Panc1 (cell line): Measurements from ENCODE around the gene PEX3.

Experiments used
- SIN3A ChIP-seq: IDR thresholded peaks from 2 replicates; pipeline ENCODE4 v1.6.1; 2012; ENCODE audit warnings: low read depth, mild to moderate bottlenecking, low read length, moderate library complexity, borderline replicate concordance; ENCODE audit not compliant: insufficient read depth
- TF ChIP-seq, protein P1 (sequence below): fragments of 450-650 bp; IDR thresholded peaks from 2 replicates; pipeline ENCODE4 v1.5.1; 2017; ENCODE audit warnings: mild to moderate bottlenecking
- TF ChIP-seq, protein P2 (sequence below), 2 experiments: IDR thresholded peaks; 2 replicates each; pipeline ENCODE4 v1.6.1; 2011 to 2012; ENCODE audit warnings: low read depth in 2 of 2, control low read depth in 1 of 2, low read length in 1 of 2, mild to moderate bottlenecking in 1 of 2, moderate library complexity in 1 of 2; ENCODE audit not compliant: insufficient read depth in 1 of 2

DNA sequence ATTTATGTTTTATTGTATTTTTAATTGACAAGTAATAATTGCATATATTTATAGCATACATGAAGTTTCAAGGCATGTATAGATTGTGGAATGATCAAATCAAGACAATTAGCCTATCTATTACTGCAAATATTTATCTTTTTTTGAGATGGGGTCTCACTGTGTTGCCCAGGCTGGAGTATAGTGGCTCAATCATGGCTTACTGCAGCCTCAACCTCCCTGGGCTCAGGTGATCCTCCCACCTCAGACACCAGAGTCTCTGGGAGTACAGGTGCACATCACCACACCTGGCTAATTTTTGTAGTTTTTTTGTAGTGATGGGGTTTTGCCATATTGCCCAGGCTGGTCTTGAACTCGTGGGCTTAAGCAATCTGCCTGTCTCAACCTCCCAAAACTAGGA lies 77.1 kb downstream of the PEX3 start:
- TF ChIP-seq, protein P1, sequence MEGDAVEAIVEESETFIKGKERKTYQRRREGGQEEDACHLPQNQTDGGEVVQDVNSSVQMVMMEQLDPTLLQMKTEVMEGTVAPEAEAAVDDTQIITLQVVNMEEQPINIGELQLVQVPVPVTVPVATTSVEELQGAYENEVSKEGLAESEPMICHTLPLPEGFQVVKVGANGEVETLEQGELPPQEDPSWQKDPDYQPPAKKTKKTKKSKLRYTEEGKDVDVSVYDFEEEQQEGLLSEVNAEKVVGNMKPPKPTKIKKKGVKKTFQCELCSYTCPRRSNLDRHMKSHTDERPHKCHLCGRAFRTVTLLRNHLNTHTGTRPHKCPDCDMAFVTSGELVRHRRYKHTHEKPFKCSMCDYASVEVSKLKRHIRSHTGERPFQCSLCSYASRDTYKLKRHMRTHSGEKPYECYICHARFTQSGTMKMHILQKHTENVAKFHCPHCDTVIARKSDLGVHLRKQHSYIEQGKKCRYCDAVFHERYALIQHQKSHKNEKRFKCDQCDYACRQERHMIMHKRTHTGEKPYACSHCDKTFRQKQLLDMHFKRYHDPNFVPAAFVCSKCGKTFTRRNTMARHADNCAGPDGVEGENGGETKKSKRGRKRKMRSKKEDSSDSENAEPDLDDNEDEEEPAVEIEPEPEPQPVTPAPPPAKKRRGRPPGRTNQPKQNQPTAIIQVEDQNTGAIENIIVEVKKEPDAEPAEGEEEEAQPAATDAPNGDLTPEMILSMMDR = no peak
- TF ChIP-seq, protein P2, sequence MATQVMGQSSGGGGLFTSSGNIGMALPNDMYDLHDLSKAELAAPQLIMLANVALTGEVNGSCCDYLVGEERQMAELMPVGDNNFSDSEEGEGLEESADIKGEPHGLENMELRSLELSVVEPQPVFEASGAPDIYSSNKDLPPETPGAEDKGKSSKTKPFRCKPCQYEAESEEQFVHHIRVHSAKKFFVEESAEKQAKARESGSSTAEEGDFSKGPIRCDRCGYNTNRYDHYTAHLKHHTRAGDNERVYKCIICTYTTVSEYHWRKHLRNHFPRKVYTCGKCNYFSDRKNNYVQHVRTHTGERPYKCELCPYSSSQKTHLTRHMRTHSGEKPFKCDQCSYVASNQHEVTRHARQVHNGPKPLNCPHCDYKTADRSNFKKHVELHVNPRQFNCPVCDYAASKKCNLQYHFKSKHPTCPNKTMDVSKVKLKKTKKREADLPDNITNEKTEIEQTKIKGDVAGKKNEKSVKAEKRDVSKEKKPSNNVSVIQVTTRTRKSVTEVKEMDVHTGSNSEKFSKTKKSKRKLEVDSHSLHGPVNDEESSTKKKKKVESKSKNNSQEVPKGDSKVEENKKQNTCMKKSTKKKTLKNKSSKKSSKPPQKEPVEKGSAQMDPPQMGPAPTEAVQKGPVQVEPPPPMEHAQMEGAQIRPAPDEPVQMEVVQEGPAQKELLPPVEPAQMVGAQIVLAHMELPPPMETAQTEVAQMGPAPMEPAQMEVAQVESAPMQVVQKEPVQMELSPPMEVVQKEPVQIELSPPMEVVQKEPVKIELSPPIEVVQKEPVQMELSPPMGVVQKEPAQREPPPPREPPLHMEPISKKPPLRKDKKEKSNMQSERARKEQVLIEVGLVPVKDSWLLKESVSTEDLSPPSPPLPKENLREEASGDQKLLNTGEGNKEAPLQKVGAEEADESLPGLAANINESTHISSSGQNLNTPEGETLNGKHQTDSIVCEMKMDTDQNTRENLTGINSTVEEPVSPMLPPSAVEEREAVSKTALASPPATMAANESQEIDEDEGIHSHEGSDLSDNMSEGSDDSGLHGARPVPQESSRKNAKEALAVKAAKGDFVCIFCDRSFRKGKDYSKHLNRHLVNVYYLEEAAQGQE (IDR thresholded peaks at IDR 0.05; ENCODE audit: insufficient read depth in 1 of 2, low read depth in 2 of 2, low read length in 1 of 2) = no peak
- no peak for TF ChIP-seq SIN3A
